Measurements from ENCODE around the gene PPM1L.

PPM1L gene

DNA sequence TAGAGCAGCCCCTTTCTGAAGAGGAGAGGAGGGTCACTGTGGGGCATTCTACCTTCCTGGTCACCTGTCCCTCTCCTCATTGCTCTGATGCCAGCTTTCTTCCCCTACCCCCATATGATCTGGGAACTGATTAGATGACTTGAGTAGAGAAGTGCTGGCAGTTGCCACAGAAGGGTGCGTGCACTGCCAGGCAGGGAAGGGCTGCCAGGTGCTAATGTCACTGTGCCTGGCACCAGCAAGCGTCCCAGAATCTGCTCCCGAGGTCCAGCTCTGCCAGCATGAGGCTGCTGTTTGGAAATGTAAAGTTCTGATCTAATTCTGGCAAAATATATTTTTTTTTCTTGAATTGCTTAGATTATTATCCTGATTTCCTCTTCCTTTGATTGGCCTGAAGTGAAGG, 52.8 kb downstream of the PPM1L start:
- no peak for DNase-seq (ENCODE audit: low read depth in 2 of 2)

DNA sequence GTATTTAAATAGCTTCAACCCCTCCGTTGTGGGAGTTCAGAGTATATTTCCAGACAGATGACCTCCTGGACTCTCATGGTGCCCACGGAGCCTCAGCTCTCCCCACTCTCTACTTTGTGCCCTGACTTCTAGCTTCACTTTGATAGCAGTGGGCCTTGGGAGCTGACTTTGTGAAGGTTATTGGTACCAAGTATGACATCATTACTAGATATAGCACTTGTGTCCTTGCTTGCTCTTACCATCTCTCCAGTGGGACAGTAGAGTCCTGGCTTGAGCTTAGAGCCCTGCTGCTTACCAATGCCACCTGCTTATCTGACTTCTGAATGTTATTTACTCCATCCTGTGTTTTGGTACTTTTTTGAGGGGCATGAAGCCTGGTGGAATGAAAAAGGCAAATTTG, 53.4 kb downstream of the PPM1L start:
- no peak for DNase-seq (ENCODE audit: low read depth in 2 of 2)

DNA sequence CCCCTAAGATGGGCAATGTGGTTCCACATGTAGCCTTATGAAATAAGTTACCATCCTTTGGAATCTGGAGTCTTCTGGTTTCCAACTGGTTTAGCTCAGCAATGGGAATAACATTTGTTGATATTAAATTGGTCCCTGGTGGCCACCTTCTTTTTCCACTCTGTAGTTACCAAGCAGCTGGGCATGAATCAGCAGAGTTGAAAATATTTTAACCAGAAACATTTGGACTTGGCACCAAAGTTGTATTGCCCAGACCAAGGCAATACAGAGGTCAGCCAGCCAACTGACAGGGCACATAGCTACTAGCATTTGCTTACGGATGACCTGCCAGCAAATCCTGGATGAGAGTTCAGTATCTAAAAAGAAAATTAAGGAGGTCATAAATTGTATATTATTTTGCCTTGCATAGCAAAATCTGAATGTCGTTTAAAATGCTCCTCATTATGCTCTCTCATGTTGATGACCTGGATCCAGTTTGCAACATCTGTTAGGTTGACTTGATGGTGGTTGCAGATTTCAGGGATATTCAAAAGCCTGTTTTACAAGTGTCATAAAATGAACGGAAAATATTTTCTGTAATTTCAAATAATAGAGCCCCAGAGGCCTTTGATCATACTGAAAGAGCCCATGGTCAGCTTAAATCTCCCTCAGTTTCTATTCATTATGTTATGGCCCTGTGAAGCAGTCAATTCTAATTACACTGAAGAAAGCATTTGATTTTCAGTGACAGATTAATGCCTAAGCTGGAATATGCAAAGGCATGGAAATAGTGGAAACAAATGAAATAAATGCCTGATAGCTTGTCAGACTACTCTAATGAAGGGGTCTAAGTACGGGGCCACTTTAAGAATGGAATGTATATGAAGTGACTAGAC, 54.6 kb downstream of the PPM1L start:
- DNase-seq (ENCODE audit: low read depth in 2 of 2), result no peak

- DNase-seq (ENCODE audit: low read depth in 2 of 2), result no peak
These were observed 55.2 kb downstream of the PPM1L start for GRCh38 chr3:160811237-160811548.

- DNase-seq (ENCODE audit: low read depth in 2 of 2), result no peak
These were observed 56.3 kb downstream of the PPM1L start for GRCh38 chr3:160812304-160812703.

GRCh38 chr3:160815280-160815679, 59.2 kb downstream of the PPM1L start:
- no peak for DNase-seq (ENCODE audit: low read depth in 2 of 2)

DNA sequence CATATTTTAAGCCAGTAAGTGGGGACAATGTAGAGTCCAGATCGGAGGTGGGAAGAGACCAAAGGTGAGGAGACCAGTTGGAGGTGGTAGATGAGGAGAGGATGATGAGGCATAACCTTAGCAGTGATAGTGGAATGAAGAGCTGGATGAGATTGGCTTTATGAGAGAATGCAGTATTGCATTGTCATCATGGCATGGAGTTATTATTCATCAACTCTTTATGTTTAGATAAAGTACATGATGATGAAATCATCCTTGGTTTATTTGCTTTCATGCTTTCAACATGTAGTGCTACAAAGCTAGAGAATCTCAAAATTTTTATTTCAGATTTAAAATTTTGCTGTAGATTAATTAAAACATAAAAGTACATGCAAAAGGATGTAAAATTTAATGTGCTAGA, 64.0 kb downstream of the PPM1L start:
- DNase-seq (ENCODE audit: low read depth in 2 of 2), result no peak

GRCh38 chr3:160820430-160820829, 64.4 kb downstream of the PPM1L start:
- no peak for DNase-seq (ENCODE audit: low read depth in 2 of 2)

- DNase-seq (ENCODE audit: low read depth in 2 of 2), result no peak
These were observed 66.9 kb downstream of the PPM1L start for GRCh38 chr3:160822936-160823335.

GRCh38 chr3:160825311-160825800, 69.3 kb downstream of the PPM1L start:
- DNase-seq (ENCODE audit: low read depth in 2 of 2), result no peak

- no peak for DNase-seq (ENCODE audit: low read depth in 2 of 2)
These were observed 70.4 kb downstream of the PPM1L start for GRCh38 chr3:160826408-160826807.

- DNase-seq (ENCODE audit: low read depth in 2 of 2), result no peak
These were observed 71.0 kb downstream of the PPM1L start for GRCh38 chr3:160826991-160827390.

DNA sequence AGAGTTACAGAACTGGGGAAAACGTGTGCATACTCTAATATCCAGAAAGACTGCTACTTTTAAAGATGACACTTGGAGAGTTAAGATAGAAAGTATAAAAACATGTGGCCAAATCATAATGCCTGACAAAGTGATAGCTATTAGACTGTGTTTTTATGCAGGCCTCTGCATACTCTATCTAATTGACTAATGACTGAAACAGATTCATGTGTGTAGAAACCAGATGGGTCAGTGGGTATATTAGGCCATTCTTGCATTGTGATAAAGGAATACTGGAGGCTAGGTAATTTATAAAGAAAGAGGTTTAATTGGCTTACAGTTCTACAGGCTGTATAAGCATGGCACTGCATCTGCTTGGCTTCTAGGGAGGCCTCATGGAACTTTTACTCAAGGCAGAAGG, 71.5 kb downstream of the PPM1L start:
- DNase-seq (ENCODE audit: low read depth in 2 of 2), result no peak

GRCh38 chr3:160828880-160829279, 72.8 kb downstream of the PPM1L start:
- DNase-seq (ENCODE audit: low read depth in 2 of 2), result no peak

DNA sequence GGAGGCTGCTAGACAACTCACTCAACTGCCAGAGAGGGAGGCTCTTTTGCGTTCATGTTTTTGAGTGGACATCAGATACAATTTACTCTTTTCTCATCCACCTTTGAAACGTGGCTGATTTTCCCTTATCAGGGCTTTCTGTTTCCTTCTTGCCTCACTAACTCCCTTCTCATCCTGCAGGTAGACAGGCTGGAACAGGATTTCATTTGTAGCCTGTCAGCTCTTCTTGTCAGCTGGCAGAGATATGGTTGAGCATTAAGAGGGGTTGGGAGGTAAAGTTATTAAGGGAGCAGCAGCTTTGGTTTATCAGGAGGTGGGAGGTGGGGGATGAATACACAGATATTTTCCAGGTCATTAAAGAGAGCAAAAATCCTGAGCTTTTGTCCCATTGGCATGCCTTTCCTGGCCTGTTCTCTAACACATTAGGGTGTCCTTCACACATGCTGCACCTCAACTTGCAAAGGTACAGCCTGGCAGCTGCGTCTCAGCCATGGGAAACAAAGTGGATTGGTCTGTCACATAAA, 73.5 kb downstream of the PPM1L start:
- DNase-seq (ENCODE audit: low read depth in 2 of 2), result no peak

DNA sequence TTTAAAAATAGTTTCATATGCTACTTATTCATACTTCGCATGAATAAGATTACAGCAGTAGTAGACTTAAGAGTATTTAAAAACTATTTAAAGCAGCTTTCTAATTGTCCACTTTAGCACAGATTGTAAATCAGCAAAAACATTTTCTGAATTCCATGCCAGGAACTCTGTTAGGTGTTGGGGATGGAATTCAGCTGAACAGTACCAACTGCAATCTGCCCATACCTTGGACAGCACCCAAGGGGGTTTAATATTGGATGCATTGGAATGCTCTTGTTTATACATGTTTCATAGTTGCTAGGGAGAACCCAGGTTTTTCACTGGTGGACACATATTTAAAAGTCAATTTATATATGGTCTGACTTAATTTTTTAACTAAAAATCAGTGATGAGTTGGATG, 74.8 kb downstream of the PPM1L start:
- no peak for DNase-seq (ENCODE audit: low read depth in 2 of 2)

- DNase-seq (ENCODE audit: low read depth in 2 of 2), result no peak
These were observed 75.4 kb downstream of the PPM1L start for GRCh38 chr3:160831401-160831800.

GRCh38 chr3:160837394-160837980, 81.5 kb downstream of the PPM1L start:
- no peak for DNase-seq (ENCODE audit: low read depth in 2 of 2)

DNA sequence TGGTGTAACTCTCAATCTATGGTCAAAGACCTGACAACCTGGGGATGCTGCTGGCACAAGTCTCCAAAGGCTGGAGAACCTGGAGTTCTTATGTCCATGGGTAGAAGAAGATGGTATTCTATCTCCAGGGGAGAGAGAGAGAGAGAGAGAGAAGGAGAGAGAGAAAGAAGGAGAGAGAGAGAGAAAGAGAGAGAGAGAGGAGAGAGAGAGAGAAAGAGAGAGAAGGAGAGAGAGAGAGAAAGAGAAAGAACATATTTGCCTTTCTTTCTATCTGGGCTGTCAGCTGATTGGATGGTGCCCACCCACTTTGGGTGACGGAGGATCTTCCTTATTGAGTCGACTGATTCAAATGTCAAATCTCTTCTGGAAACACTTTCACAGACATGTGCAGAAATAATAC, 84.6 kb downstream of the PPM1L start:
- no peak for DNase-seq (ENCODE audit: low read depth in 2 of 2)

- DNase-seq (ENCODE audit: low read depth in 2 of 2), result no peak
These were observed 85.4 kb downstream of the PPM1L start for GRCh38 chr3:160841455-160841854.

GRCh38 chr3:160842021-160843005, 86.3 kb downstream of the PPM1L start:
- no peak for DNase-seq (ENCODE audit: low read depth in 2 of 2)

GRCh38 chr3:160851629-160852210, 95.7 kb downstream of the PPM1L start:
- no peak for DNase-seq (ENCODE audit: low read depth in 2 of 2)
